ENCODE data around the gene ANG. TPM values are rescaled to one million over a fixed set of nuclear protein-coding genes. Genes with fewer than 3 reads are reported as not detected.
A peak's percentile ranks its signal among the peaks of the same experiment; 100 is the strongest.

Gene ANG
- total RNA-seq, 4 donors from 2014 or later = 1.4 to 15.1 (median 5.8) TPM

DNA sequence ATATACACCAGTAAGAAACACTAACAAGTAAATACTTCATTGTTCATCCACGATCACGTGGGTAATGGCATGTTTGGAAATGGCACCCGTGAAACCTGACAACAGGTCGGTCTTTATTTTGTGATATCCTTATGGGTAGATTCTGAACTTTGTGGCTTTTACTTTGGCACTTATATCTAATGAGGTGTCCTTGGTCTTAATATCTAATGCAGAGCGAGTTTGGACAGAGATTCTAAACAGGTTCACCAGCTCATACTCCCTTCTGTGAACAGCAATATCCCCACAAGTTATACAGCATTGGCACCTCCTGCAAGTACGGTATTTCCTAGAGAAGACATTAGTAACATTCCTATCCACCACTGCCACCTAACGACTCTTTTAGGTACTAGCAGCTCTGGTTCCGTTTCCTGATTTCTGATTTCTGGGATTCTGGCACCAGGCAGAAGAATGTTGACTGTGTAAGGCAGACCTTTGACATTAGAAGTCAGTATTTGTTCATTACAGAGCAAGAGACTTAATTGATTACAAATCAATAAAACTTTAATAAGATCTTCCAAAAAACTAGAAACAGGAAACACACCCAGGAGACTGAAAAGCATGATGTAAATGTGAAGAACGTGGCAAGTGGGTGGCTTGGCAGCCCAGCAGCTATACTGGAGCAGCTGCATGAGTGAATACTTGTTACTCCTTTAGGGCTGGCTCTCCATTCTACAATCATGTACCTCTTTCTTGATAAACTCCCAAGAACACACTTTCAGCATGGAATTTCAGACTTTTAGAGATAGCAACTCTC is 2.5 kb downstream of the ANG start:
- intact Hi-C loops (cut with DNase I) = loop anchor here (10.0 kb wide), 1 partner anchor 274 kb away; no protein-coding TSS in a partner anchor
- 19 to 21% methylated on average over 9 of the region's 9 CpGs for WGBS, 2 donors
- DNase-seq = no peak
- TF ChIP-seq, protein P1, sequence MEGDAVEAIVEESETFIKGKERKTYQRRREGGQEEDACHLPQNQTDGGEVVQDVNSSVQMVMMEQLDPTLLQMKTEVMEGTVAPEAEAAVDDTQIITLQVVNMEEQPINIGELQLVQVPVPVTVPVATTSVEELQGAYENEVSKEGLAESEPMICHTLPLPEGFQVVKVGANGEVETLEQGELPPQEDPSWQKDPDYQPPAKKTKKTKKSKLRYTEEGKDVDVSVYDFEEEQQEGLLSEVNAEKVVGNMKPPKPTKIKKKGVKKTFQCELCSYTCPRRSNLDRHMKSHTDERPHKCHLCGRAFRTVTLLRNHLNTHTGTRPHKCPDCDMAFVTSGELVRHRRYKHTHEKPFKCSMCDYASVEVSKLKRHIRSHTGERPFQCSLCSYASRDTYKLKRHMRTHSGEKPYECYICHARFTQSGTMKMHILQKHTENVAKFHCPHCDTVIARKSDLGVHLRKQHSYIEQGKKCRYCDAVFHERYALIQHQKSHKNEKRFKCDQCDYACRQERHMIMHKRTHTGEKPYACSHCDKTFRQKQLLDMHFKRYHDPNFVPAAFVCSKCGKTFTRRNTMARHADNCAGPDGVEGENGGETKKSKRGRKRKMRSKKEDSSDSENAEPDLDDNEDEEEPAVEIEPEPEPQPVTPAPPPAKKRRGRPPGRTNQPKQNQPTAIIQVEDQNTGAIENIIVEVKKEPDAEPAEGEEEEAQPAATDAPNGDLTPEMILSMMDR (IDR thresholded peaks at IDR 0.05) = peak; percentile 62 to 92 (median 86)
- no peak for TF ChIP-seq POLR2A (IDR thresholded peaks at IDR 0.05)
- H3K27ac ChIP-seq = peak overlapping the region in 2 of 4 donors; percentile 12 to 59
- peaks cover 0 to 27% (median 3%) of the 10 kb centered on the region in 3 donors for H3K4me1 ChIP-seq
- H3K36me3 ChIP-seq = peaks cover 0 to 23% (median 0%) of the 10 kb centered on the region in 3 donors
- peak overlapping the region in 2 of 4 donors; percentile 7 to 10 for H3K4me3 ChIP-seq
- no peaks in the 10 kb centered on the region for H3K9me3 ChIP-seq
- no peaks in the 10 kb centered on the region for H3K27me3 ChIP-seq

DNA sequence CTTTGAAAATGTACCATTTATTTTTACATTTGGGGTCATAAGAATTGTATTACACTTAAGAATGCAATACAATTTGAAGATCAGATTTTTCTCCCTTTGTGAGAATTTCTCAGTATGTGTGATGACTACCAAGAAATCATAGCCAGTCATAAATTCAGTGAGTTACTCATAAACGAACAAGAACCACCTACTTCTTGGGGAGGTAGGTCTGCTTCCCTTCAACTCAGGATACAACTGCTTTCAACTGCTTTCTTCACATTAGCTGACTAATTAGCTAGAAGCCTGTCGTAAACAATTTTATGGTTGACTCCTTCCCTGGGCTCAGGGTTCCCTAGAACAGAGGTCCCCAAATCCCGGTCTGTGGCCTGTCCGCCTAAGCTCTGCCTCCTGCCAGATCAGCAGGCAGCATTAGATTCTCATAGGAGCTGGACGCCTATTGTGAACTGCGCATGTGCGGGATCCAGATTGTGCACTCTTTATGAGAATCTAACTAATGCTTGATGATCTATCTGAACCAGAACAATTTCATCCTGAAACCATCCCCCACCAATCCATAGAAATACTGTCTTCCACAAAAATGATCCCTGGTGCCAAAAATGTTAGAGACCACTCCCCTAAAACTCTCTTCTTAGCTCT is 3.7 kb downstream of the ANG start:
- H3K4me1 ChIP-seq = peaks cover 0 to 17% (median 0%) of the 10 kb centered on the region in 3 donors
- TF ChIP-seq POLR2A (IDR thresholded peaks at IDR 0.05) = no peak
- TF ChIP-seq, protein P1 (IDR thresholded peaks at IDR 0.05) = no peak
- no peak for DNase-seq
- H3K4me3 ChIP-seq = no peak overlapping the region
- H3K9me3 ChIP-seq = no peaks in the 10 kb centered on the region
- no peaks in the 10 kb centered on the region for H3K27me3 ChIP-seq
- H3K36me3 ChIP-seq = peaks cover 0 to 23% (median 0%) of the 10 kb centered on the region in 3 donors
- H3K27ac ChIP-seq = no peak overlapping the region
- 76 to 86% methylated on average over 7 of the region's 7 CpGs for WGBS, 2 donors
- intact Hi-C loops (cut with DNase I) = loop anchor here (10.0 kb wide), 1 partner anchor 273 kb away; no protein-coding TSS in a partner anchor

DNA sequence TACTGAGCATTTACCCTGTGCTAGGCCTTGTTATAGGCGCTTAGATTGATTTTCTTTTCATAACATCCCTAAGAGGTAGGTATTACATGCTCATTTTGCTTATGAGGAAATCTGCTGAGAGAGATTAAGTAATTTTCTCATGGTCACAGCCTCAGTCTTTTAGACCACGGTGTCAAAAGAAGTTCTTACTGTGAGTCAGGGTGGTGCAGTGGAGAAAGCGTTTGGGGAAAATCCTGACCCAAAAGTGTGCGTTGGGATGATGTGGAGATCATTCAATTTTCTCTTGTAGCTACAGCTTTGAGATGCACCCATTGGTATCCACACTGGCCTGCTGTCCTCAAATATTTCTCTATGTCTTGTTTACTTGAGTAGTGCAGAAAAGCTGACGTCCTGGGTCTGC is 8.2 kb downstream of the ANG start:
- no peak overlapping the region for H3K27ac ChIP-seq
- intact Hi-C loops (cut with DNase I) = loop anchor here (5.0 to 10.0 kb wide), 2 partner anchors 161 to 268 kb away; no protein-coding TSS in a partner anchor
- peaks cover 0 to 9% (median 0%) of the 10 kb centered on the region in 3 donors for H3K4me1 ChIP-seq
- H3K27me3 ChIP-seq = no peaks in the 10 kb centered on the region
- no peaks in the 10 kb centered on the region for H3K9me3 ChIP-seq
- H3K4me3 ChIP-seq = no peak overlapping the region
- WGBS, 2 donors = 88% methylated on average over 5 of the region's 5 CpGs
- H3K36me3 ChIP-seq = peaks cover 0 to 27% (median 0%) of the 10 kb centered on the region in 3 donors
- no peak for DNase-seq
- TF ChIP-seq, protein P1 (IDR thresholded peaks at IDR 0.05) = no peak
- no peak for TF ChIP-seq POLR2A (IDR thresholded peaks at IDR 0.05)

DNA sequence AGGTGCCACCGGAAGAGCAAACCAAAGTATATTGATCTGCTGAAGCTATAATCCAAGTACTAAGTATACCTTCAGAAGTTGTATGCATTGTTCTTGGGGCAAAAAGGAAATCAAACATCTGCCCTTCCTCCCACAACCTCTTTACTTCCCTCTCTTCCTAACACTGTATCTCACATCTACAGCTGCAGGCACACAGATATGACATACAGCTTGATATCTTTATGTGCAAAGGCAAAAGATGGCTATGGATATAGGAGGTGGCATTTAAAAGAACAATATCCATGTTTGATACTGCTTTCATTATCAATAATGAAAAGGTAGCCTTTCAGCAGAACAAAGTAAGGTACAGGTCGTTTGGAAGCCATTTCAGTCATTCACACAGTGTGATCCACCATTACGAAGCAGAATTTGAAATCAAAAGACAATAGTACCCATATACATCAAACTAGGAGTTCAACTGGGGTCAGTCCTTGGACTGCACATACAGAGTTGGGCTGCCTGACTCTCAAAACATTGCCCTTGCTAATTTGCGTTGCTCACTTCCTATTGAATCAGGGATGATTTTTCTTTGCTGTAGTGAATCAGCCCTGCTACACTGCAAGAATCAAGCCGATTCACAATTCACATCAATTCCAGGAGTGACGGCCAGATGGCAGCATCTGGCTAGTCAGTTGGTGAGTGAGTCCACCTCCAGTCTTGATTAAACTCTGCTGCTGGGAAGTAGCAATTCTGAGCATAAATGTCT is 8.9 kb downstream of the ANG start:
- no peaks in the 10 kb centered on the region for H3K27me3 ChIP-seq
- TF ChIP-seq, protein P1 (IDR thresholded peaks at IDR 0.05) = peak; percentile 63 to 90 (median 78)
- no peak for TF ChIP-seq POLR2A (IDR thresholded peaks at IDR 0.05)

More for the DNA sequence above, 8.9 kb downstream of the ANG start:
- H3K9me3 ChIP-seq = no peaks in the 10 kb centered on the region
- H3K4me3 ChIP-seq = no peak overlapping the region
- no peak for DNase-seq
- peaks cover 0 to 27% (median 0%) of the 10 kb centered on the region in 3 donors for H3K36me3 ChIP-seq
- peaks cover 0 to 9% (median 0%) of the 10 kb centered on the region in 3 donors for H3K4me1 ChIP-seq
- H3K27ac ChIP-seq = no peak overlapping the region
- 30 to 38% methylated on average over 6 of the region's 6 CpGs for WGBS, 2 donors
- intact Hi-C loops (cut with DNase I) = loop anchor here (5.0 to 10.0 kb wide), 2 partner anchors 160 to 267 kb away; no protein-coding TSS in a partner anchor

Measured in esophagus squamous epithelium (tissue), 5 donors.